Suprapubic skin (tissue), 4 donors: Measurements from ENCODE around the gene CDK15. TPM values are rescaled to one million over a fixed set of nuclear protein-coding genes. Genes with fewer than 3 reads are reported as not detected.
A peak's percentile ranks its signal among the peaks of the same experiment; 100 is the strongest.
"Not testable (repeated sequence)": the region's sequence is repeated elsewhere in the genome, so short reads cannot be mapped to it uniquely, and the experiment has no call there.

Experiments
- DNase-seq, 2 donors: peaks; one replicate each; pipeline ENCODE4 v3.0.0-alpha.2; 2019; ENCODE audit warnings: low spot score in 2 of 2
- H3K27ac ChIP-seq: fragments of 200-600 bp; sonication (generic); one replicate; pipeline ENCODE4 v1.5.1; 2019
- H3K27me3 ChIP-seq: fragments of 200-600 bp; sonication (generic); one replicate; pipeline ENCODE4 v1.5.1; 2019
- H3K36me3 ChIP-seq: fragments of 200-600 bp; sonication (generic); one replicate; pipeline ENCODE4 v1.5.1; 2019
- H3K4me1 ChIP-seq: fragments of 200-600 bp; sonication (generic); one replicate; pipeline ENCODE4 v1.5.1; 2019
- H3K4me3 ChIP-seq: fragments of 200-600 bp; sonication (generic); one replicate; pipeline ENCODE4 v1.5.1; 2019; ENCODE audit warnings: mild to moderate bottlenecking
- H3K9me3 ChIP-seq: fragments of 200-600 bp; sonication (generic); one replicate; pipeline ENCODE4 v1.5.1; 2019
- EP300 ChIP-seq: sonication (generic); formaldehyde crosslinking; IDR thresholded peaks from one replicate; pipeline ENCODE4 v1.6.1; 2017; ENCODE audit warnings: antibody characterized with exemption
- POLR2A ChIP-seq, 2 donors: fragments of 450-650 bp; IDR thresholded peaks; one replicate each; pipeline ENCODE4 v1.6.1; 2017; ENCODE audit warnings: antibody characterized with exemption in 2 of 2, mild to moderate bottlenecking in 2 of 2, moderate library complexity in 2 of 2
- POLR2AphosphoS5 ChIP-seq, 3 donors: sonication (generic); formaldehyde crosslinking; IDR thresholded peaks; one replicate each; pipeline ENCODE4 v1.6.1; 2017; ENCODE audit warnings: antibody characterized with exemption in 3 of 3
- WGBS: methylation state at CpG from one replicate; pipeline ENCODE4 v1.1.5; 2018; 5-methylcytosine and 5-hydroxymethylcytosine counted together
- total RNA-seq, 4 donors: library from RNA; depleted of rRNA; stranded (reverse); fragments of >200 nt; gene quantifications; one replicate each; pipeline ENCODE4 v1.1.0, GENCODE V29; 2016
- TF ChIP-seq, protein P1 (sequence below), 2 donors: fragments of 200-600 bp in 1 of 2; fragments of 450-650 bp in 1 of 2; sonication (generic) in 1 of 2; IDR thresholded peaks; one replicate each; pipeline ENCODE4 v1.5.1; 2016 to 2019; ENCODE audit warnings: antibody characterized with exemption in 2 of 2, mild to moderate bottlenecking in 1 of 2, moderate library complexity in 1 of 2

The CDK15 gene
- under 1 TPM; 0.13 to 0.97 (median 0.66) TPM for total RNA-seq

DNA sequence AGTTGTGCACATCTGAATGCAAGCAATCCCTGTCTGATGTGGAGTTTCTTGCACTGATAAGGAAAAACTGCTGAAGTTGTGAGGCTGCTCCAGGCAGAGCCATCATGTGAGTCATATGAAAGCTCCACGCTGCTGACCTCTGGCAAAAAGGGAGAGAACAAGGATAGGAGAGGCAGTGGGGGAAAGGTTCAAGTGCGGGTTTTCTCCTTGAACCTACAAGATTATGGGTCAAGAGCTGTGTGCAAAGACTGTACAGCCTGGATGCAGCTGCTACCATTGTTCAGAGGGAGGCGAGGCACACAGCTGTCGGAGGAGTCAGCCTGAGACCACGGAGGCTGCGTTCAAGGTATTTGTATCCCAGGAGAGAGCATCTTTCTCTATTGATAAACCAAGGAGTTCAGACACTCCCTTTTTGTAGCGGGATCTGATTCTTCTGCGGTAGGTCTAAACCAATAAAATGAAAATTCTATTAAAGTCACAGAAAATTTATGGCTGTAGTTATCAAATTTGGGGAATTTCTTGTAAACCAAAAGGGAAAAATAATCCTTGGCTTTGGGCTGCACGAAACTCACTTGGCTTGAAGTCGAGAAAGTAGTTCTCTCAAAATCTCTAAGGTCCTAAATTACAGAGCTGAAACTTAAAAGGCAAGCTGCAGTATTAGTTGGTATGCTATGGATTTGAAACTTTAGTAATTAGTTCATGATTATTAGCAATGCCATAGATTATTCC lies at the start of gene CDK15:
CDK15 (plus strand) TSS at position 96 of the 729 bp plus-strand sequence; CDS start at position 224, 128 bp downstream.
- Histone ChIP-seq H3K27ac (peak within 1 kb of the TSS; percentile 59), H3K4me3 (no peak within 1 kb of the TSS)
- WGBS: 31% methylated on average over 10 of the region's 10 CpGs

GRCh38 chr2:201758234-201758633 lies 48.1 kb upstream of the CDK15 start:
- Histone ChIP-seq H3K4me1 (no peaks in the 10 kb centered on the region), H3K4me3 (no peak overlapping the region), H3K36me3 (peaks cover 73% of the 10 kb centered on the region), H3K27me3 (no peaks in the 10 kb centered on the region), H3K27ac (no peak overlapping the region), H3K9me3 (no peaks in the 10 kb centered on the region)
- TF ChIP-seq EP300 (no peak), POLR2AphosphoS5 (IDR thresholded peaks at IDR 0.05) (no peak), POLR2A (IDR thresholded peaks at IDR 0.05) (no peak)
- TF ChIP-seq, protein P1, sequence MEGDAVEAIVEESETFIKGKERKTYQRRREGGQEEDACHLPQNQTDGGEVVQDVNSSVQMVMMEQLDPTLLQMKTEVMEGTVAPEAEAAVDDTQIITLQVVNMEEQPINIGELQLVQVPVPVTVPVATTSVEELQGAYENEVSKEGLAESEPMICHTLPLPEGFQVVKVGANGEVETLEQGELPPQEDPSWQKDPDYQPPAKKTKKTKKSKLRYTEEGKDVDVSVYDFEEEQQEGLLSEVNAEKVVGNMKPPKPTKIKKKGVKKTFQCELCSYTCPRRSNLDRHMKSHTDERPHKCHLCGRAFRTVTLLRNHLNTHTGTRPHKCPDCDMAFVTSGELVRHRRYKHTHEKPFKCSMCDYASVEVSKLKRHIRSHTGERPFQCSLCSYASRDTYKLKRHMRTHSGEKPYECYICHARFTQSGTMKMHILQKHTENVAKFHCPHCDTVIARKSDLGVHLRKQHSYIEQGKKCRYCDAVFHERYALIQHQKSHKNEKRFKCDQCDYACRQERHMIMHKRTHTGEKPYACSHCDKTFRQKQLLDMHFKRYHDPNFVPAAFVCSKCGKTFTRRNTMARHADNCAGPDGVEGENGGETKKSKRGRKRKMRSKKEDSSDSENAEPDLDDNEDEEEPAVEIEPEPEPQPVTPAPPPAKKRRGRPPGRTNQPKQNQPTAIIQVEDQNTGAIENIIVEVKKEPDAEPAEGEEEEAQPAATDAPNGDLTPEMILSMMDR (IDR thresholded peaks at IDR 0.05): no peak
- no peak for DNase-seq
- WGBS: 0% methylated on average over 1 of the region's 1 CpG

More for the DNA sequence above, at the start of gene CDK15:
- Histone ChIP-seq H3K9me3 (no peaks in the 10 kb centered on the region), H3K4me1 (peaks cover 17% of the 10 kb centered on the region), H3K27me3 (no peaks in the 10 kb centered on the region), H3K36me3 (no peaks in the 10 kb centered on the region)
- TF ChIP-seq, protein P1 (IDR thresholded peaks at IDR 0.05): no peak
- no peak for TF ChIP-seq POLR2A (IDR thresholded peaks at IDR 0.05)
- TF ChIP-seq POLR2AphosphoS5 (IDR thresholded peaks at IDR 0.05): no peak
- no peak for DNase-seq

GRCh38 chr2:201758873-201759272 lies 47.5 kb upstream of the CDK15 start:
- Histone ChIP-seq H3K27ac (no peak overlapping the region), H3K36me3 (peaks cover 72% of the 10 kb centered on the region), H3K4me1 (no peaks in the 10 kb centered on the region), H3K9me3 (no peaks in the 10 kb centered on the region), H3K4me3 (no peak overlapping the region), H3K27me3 (no peaks in the 10 kb centered on the region)
- 91% methylated on average over 3 of the region's 3 CpGs for WGBS
- no peak for DNase-seq
- TF ChIP-seq POLR2AphosphoS5 (IDR thresholded peaks at IDR 0.05) (no peak), POLR2A (IDR thresholded peaks at IDR 0.05) (no peak), EP300 (no peak)
- TF ChIP-seq, protein P1 (IDR thresholded peaks at IDR 0.05): no peak

- H3K27me3 ChIP-seq: no peaks in the 10 kb centered on the region
- H3K27ac ChIP-seq: no peak overlapping the region
- H3K4me3 ChIP-seq: no peak overlapping the region
- H3K9me3 ChIP-seq: no peaks in the 10 kb centered on the region
- no peak for TF ChIP-seq EP300
- TF ChIP-seq, protein P1 (IDR thresholded peaks at IDR 0.05): no peak
- TF ChIP-seq POLR2A (IDR thresholded peaks at IDR 0.05): no peak
- no peak for TF ChIP-seq POLR2AphosphoS5 (IDR thresholded peaks at IDR 0.05)
- WGBS: 98% methylated on average over 1 of the region's 1 CpG
- no peaks in the 10 kb centered on the region for H3K4me1 ChIP-seq
- H3K36me3 ChIP-seq: peaks cover 71% of the 10 kb centered on the region
- no peak for DNase-seq
Measured at GRCh38 chr2:201759567-201759966, 46.8 kb upstream of the CDK15 start.

DNA sequence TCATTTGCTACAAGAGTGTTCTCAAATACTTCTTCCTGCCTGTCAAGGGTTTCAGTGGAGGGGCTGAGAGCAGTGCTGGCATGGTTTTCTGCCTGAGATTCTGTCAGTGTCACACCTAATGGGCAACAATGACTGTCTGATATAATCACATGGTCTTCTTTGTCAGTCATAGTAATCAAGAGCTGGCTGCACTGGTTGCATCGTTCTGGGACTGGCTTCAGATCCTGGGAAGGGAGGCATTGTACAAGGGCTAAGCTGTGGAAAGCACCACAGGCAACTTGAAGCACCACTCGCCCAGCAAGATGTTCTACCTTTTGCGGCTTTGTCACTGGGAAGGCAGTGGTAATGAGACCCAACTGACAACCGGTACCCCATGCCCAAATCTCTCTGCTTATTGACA lies 45.2 kb upstream of the CDK15 start:
- no peak for DNase-seq
- Histone ChIP-seq H3K27ac (no peak overlapping the region), H3K4me1 (no peaks in the 10 kb centered on the region), H3K27me3 (no peaks in the 10 kb centered on the region), H3K9me3 (no peaks in the 10 kb centered on the region), H3K4me3 (no peak overlapping the region), H3K36me3 (peaks cover 69% of the 10 kb centered on the region)
- 88% methylated on average over 4 of the region's 4 CpGs for WGBS
- TF ChIP-seq POLR2A (IDR thresholded peaks at IDR 0.05) (no peak), POLR2AphosphoS5 (IDR thresholded peaks at IDR 0.05) (no peak)

- H3K27ac ChIP-seq, H3K9me3 ChIP-seq, H3K27me3 ChIP-seq, H3K4me1 ChIP-seq, DNase-seq, H3K4me3 ChIP-seq: not testable (repeated sequence)
- 95% methylated on average over 7 of the region's 7 CpGs for WGBS
- H3K36me3 ChIP-seq: peaks cover 42% of the 10 kb centered on the region
Measured at GRCh38 chr2:201764469-201764868, 41.9 kb upstream of the CDK15 start.
